Upper lobe of left lung (tissue), 6 donors: Measurements from ENCODE around the gene GPR162. TPM values are rescaled to one million over a fixed set of nuclear protein-coding genes. Genes with fewer than 3 reads are reported as not detected.

Source experiments
- ATAC-seq, 2 donors: fragments of 200-7000 bp; cut with Tn5 transposase; one replicate each; pipeline ENCODE4 v1.9.1; 2022; ENCODE audit warnings: mild to moderate bottlenecking in 2 of 2, moderate library complexity in 2 of 2; ENCODE audit not compliant: low FRiP score in 2 of 2
- DNase-seq, 2 donors: peaks; one replicate each; pipeline ENCODE4 v3.0.0-alpha.2; 2019 to 2020
- H3K27ac ChIP-seq, 4 donors: fragments of 200-600 bp; sonication (generic); one replicate each; pipeline ENCODE4 v1.5.1; 2016 to 2019
- H3K27me3 ChIP-seq, 4 donors: fragments of 200-600 bp; sonication (generic); one replicate each; pipeline ENCODE4 v1.5.1; 2017 to 2019
- H3K36me3 ChIP-seq, 4 donors: fragments of 200-600 bp; sonication (generic); one replicate each; pipeline ENCODE4 v1.5.1; 2016 to 2019
- H3K4me1 ChIP-seq, 4 donors: fragments of 200-600 bp; sonication (generic); one replicate each; pipeline ENCODE4 v1.5.1; 2018 to 2019
- H3K4me3 ChIP-seq, 4 donors: fragments of 200-600 bp; sonication (generic); one replicate each; pipeline ENCODE4 v1.5.1; 2017 to 2019; ENCODE audit warnings: mild to moderate bottlenecking in 2 of 4, moderate library complexity in 1 of 4
- H3K9me3 ChIP-seq, 4 donors: fragments of 200-600 bp; sonication (generic); one replicate each; pipeline ENCODE4 v1.5.1; 2018 to 2019
- EP300 ChIP-seq, 4 donors: sonication (generic); formaldehyde crosslinking; IDR thresholded peaks; one replicate each; pipeline ENCODE4 v1.5.1; 2017; ENCODE audit warnings: antibody characterized with exemption in 4 of 4, control low read depth in 2 of 4
- POLR2A ChIP-seq, 4 donors: fragments of 450-650 bp; IDR thresholded peaks; one replicate each; pipeline ENCODE4 v1.5.1; 2016 to 2017; ENCODE audit warnings: antibody characterized with exemption in 4 of 4, mild to moderate bottlenecking in 2 of 4
- POLR2AphosphoS5 ChIP-seq, 2 donors: sonication (generic); formaldehyde crosslinking; IDR thresholded peaks; one replicate each; pipeline ENCODE4 v1.5.1; 2017; ENCODE audit warnings: antibody characterized with exemption in 2 of 2
- WGBS, 2 donors: methylation state at CpG; one replicate each; pipeline ENCODE4 v1.1.5; 2017 to 2018; 5-methylcytosine and 5-hydroxymethylcytosine counted together
- total RNA-seq, 6 donors: library from RNA; depleted of rRNA in 4 of 6; stranded (reverse); fragments of >200 nt in 4 of 6; gene quantifications; one replicate each; pipeline versions ENCODE4 v1.1.0 to v1.2.1, GENCODE V29; 2016 to 2021
- TF ChIP-seq, protein P1 (sequence below), 6 experiments: fragments of 450-650 bp in 4 of 6; fragments of 200-600 bp in 2 of 6; sonication (generic) in 2 of 6; IDR thresholded peaks; one replicate each; pipeline ENCODE4 v1.5.1; 2016 to 2019; ENCODE audit warnings: antibody characterized with exemption in 6 of 6
- donor health status: DM: no; HTN: no; CAD: no; lungs with moderate emphysema.
- donor health status: DM: no; HTN: yes; CAD: no; lungs with severe emphysema.

Gene GPR162, protein sequence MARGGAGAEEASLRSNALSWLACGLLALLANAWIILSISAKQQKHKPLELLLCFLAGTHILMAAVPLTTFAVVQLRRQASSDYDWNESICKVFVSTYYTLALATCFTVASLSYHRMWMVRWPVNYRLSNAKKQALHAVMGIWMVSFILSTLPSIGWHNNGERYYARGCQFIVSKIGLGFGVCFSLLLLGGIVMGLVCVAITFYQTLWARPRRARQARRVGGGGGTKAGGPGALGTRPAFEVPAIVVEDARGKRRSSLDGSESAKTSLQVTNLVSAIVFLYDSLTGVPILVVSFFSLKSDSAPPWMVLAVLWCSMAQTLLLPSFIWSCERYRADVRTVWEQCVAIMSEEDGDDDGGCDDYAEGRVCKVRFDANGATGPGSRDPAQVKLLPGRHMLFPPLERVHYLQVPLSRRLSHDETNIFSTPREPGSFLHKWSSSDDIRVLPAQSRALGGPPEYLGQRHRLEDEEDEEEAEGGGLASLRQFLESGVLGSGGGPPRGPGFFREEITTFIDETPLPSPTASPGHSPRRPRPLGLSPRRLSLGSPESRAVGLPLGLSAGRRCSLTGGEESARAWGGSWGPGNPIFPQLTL
- total RNA-seq, result 10 to 100 TPM in 5 of 6 donors, 1 to 10 TPM in 1; 8.1 to 47.1 (median 16.5) TPM

DNA sequence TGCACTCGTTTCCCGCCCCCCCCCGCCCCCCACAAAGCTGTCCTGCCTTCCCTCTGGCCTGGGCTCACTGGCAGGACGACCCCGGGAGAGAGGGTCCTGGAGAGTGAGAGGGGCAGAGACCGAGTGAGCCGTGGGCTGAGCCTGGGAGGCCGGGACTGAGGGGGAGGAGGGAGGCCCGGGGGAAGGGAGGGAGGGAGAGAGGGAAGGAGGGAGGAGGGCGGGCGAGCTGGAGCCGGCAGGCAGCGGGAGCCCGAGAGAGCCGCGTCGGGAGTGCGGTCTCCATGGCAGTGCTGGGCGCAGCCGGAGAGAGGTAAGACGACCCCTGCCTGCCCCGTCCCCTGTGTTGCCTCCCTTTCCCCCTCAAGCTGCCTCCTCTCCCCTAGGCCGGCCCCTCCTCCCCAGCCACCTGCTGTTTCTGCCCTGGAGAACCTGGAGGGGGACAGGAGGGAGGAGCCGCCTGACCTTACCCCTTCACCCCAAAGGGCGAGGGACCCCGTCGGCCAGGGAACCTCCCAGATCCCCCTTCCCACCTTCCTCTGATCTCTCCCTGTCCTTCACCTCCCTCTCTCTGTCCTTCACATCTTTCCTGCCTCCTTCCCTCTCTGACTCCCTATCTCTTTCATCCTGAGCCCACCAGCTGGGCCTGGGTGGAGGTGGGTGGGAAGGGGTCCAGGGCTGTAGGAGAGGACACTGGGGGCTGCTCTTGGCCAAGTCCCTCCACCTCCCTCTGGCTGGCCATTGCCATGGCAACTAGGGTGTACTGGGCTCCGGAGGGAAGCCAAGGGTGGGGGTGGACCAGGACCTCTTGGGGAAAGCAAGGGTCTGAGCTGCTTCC is at the start of gene GPR162:
Gene GPR162, plus strand, starts transcription at position 231 of the 835 bp plus-strand sequence. CDS start 2,078 bp downstream, outside the sequence.
- 2 to 7% methylated on average over 5 to 22 of the region's 28 CpGs for WGBS, 2 donors
- DNase-seq, result peak in 1 of 2 donors; percentile 87
- peak within 1 kb of the TSS; percentile 3 to 82 (median 56) for H3K27ac ChIP-seq
- ATAC-seq, result peak; percentile 20 to 79
- TF ChIP-seq POLR2A (IDR thresholded peaks at IDR 0.05), result no peak
- no peak for TF ChIP-seq POLR2AphosphoS5 (IDR thresholded peaks at IDR 0.05)
- TF ChIP-seq EP300 (IDR thresholded peaks at IDR 0.05), result no peak
- TF ChIP-seq, protein P1, sequence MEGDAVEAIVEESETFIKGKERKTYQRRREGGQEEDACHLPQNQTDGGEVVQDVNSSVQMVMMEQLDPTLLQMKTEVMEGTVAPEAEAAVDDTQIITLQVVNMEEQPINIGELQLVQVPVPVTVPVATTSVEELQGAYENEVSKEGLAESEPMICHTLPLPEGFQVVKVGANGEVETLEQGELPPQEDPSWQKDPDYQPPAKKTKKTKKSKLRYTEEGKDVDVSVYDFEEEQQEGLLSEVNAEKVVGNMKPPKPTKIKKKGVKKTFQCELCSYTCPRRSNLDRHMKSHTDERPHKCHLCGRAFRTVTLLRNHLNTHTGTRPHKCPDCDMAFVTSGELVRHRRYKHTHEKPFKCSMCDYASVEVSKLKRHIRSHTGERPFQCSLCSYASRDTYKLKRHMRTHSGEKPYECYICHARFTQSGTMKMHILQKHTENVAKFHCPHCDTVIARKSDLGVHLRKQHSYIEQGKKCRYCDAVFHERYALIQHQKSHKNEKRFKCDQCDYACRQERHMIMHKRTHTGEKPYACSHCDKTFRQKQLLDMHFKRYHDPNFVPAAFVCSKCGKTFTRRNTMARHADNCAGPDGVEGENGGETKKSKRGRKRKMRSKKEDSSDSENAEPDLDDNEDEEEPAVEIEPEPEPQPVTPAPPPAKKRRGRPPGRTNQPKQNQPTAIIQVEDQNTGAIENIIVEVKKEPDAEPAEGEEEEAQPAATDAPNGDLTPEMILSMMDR (IDR thresholded peaks at IDR 0.05), result no peak
- H3K27me3 ChIP-seq, result peaks cover 0 to 11% (median 2%) of the 10 kb centered on the region in 4 donors
- peaks cover 12 to 25% (median 19%) of the 10 kb centered on the region in 4 donors for H3K4me1 ChIP-seq
- peaks cover 0 to 10% (median 2%) of the 10 kb centered on the region in 4 donors for H3K36me3 ChIP-seq
- H3K4me3 ChIP-seq, result peak within 1 kb of the TSS in 3 of 4 donors; percentile 39 to 54 (median 43)
- no peaks in the 10 kb centered on the region for H3K9me3 ChIP-seq

DNA sequence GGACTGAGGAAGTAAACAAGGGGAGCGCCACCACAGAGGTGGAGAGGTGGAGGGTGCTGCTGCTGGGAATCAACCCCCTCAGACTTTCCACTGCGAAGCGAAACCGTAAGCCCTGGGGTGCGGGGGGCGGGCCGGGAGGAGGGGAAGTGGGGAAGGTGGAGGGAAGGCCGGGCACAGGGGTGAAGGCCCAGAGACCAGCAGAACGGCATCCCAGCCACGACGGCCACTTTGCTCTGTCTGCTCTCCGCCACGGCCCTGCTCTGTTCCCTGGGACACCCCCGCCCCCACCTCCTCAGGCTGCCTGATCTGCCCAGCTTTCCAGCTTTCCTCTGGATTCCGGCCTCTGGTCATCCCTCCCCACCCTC is 49.3 kb upstream of the GPR162 start, which contains the start of gene LAG3:
Gene LAG3, plus strand, starts transcription at position 190 of the 365 bp plus-strand sequence. CDS start 333 bp downstream, outside the sequence.
- H3K4me3 ChIP-seq, result peak within 1 kb of the TSS in 3 of 4 donors; percentile 17 to 38 (median 32)
- ATAC-seq (peak in 1 of 2 donors; percentile 8), DNase-seq (peak in 1 of 2 donors; percentile 77)
- no peaks in the 10 kb centered on the region for H3K9me3 ChIP-seq
- H3K27ac ChIP-seq, result peak within 1 kb of the TSS in 3 of 4 donors; percentile 56 to 73 (median 72)
- H3K36me3 ChIP-seq, result peaks cover 0 to 21% (median 19%) of the 10 kb centered on the region in 4 donors
- TF ChIP-seq POLR2A (IDR thresholded peaks at IDR 0.05), result no peak
- peaks cover 0 to 2% (median 0%) of the 10 kb centered on the region in 4 donors for H3K27me3 ChIP-seq
- peaks cover 40 to 60% (median 46%) of the 10 kb centered on the region in 4 donors for H3K4me1 ChIP-seq
- 45 to 59% methylated on average over 9 to 15 of the region's 15 CpGs for WGBS, 2 donors

DNA sequence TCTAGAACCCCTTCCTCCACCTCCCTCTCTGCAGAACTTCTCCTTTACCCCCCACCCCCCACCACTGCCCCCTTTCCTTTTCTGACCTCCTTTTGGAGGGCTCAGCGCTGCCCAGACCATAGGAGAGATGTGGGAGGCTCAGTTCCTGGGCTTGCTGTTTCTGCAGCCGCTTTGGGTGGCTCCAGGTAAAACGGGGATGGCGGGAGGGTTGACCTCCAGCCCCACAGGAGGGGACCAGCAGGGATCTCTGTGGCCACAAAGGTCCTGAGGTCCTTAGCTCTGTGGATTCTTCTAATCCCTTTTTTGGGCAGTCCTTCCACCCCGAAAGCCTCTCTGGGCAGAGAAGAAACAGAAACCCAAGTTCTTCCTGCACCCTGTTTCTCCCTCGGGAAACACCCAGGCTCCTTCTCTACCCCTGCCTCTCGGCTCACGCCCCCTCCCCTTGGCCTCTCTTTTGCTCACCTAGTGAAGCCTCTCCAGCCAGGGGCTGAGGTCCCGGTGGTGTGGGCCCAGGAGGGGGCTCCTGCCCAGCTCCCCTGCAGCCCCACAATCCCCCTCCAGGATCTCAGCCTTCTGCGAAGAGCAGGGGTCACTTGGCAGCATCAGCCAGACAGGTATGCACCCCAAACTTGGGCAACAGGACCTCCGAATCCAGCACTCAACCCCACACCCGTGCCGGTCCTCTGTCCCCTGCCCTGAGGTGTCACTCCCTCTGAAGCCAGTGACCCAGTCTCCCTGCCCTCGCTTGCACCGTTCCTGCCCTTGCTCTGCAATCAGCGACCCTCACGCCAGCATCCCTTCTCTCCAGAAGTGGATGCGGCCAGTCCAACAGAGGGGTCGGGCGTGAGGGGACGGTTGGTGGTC is 48.7 kb upstream of the GPR162 start:
- H3K4me1 ChIP-seq, result peaks cover 34 to 54% (median 42%) of the 10 kb centered on the region in 4 donors
- WGBS, 2 donors, result 72 to 80% methylated on average over 17 of the region's 21 CpGs

DNA sequence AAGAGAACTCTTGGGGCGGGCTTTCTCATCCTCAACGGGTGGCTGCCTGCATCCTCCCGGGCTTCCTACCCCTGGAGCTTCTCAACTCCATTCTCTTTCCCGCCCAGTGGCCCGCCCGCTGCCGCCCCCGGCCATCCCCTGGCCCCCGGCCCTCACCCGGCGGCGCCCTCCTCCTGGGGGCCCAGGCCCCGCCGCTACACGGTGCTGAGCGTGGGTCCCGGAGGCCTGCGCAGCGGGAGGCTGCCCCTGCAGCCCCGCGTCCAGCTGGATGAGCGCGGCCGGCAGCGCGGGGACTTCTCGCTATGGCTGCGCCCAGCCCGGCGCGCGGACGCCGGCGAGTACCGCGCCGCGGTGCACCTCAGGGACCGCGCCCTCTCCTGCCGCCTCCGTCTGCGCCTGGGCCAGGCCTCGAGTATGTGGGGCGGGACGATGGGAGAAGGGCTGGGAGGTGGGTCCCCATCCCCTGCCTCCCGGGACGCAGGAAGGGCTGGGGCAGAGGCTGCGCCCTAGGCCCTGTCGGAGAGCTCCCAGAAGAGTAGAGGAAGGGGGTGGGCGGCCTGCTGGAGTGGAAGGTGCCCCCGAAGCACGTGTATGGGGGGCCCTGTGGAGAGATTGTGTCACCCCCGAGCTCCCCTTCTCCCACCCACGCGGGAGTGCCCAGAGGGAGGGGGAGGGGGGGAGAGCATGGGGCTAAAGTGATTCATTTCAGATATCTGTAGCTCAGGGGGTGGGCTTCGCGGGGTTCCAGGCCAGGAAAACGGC is 47.9 kb upstream of the GPR162 start:
- peak overlapping the region in 2 of 4 donors; percentile 56 to 73 for H3K27ac ChIP-seq
- TF ChIP-seq POLR2A (IDR thresholded peaks at IDR 0.05) (no peak), POLR2AphosphoS5 (IDR thresholded peaks at IDR 0.05) (no peak), EP300 (IDR thresholded peaks at IDR 0.05) (no peak)
- TF ChIP-seq, protein P1 (IDR thresholded peaks at IDR 0.05), result no peak
- H3K4me1 ChIP-seq, result peaks cover 34 to 54% (median 42%) of the 10 kb centered on the region in 4 donors
- peaks cover 0 to 2% (median 0%) of the 10 kb centered on the region in 4 donors for H3K27me3 ChIP-seq
- no peaks in the 10 kb centered on the region for H3K9me3 ChIP-seq
- 41 to 53% methylated on average over 9 to 23 of the region's 60 CpGs for WGBS, 2 donors
- peaks cover 0 to 21% (median 19%) of the 10 kb centered on the region in 4 donors for H3K36me3 ChIP-seq
- no peak for ATAC-seq
- DNase-seq, result peak in 1 of 2 donors; percentile 80
- peak overlapping the region in 3 of 4 donors; percentile 17 to 38 (median 32) for H3K4me3 ChIP-seq

More for the DNA sequence above, 48.7 kb upstream of the GPR162 start:
- TF ChIP-seq POLR2AphosphoS5 (IDR thresholded peaks at IDR 0.05) (no peak), POLR2A (IDR thresholded peaks at IDR 0.05) (no peak), EP300 (IDR thresholded peaks at IDR 0.05) (no peak)
- TF ChIP-seq, protein P1 (IDR thresholded peaks at IDR 0.05), result no peak
- DNase-seq, result no peak
- H3K36me3 ChIP-seq, result peaks cover 0 to 21% (median 19%) of the 10 kb centered on the region in 4 donors
- no peaks in the 10 kb centered on the region for H3K9me3 ChIP-seq
- ATAC-seq, result no peak
- peak overlapping the region in 3 of 4 donors; percentile 17 to 38 (median 32) for H3K4me3 ChIP-seq
- peaks cover 0 to 2% (median 0%) of the 10 kb centered on the region in 4 donors for H3K27me3 ChIP-seq
- H3K27ac ChIP-seq, result peak overlapping the region in 3 of 4 donors; percentile 56 to 73 (median 72)
